Amniotic epithelial cell (primary cell): ENCODE measurements around the gene C3orf62.
"Not testable (repeated sequence)": the region's sequence is repeated elsewhere in the genome, so short reads cannot be mapped to it uniquely, and the experiment has no call there.

ENCODE experiments used
- DNase-seq: peaks from one replicate; pipeline ENCODE4 v3.0.0-alpha.2; 2010; ENCODE audit warnings: low read depth

Gene C3orf62

GRCh38 chr3:49269443-49270155, 7.4 kb downstream of the C3orf62 start:
- no peak for DNase-seq

GRCh38 chr3:49266410-49267095, 10.5 kb downstream of the C3orf62 start:
- DNase-seq: peak; percentile 26

GRCh38 chr3:49265661-49266386, 11.2 kb downstream of the C3orf62 start:
- DNase-seq: no peak

GRCh38 chr3:49263159-49263889, 13.7 kb downstream of the C3orf62 start:
- DNase-seq: peak; percentile 59

- peak; percentile 75 for DNase-seq
Measured at GRCh38 chr3:49260806-49261324, 16.2 kb downstream of the C3orf62 start.

GRCh38 chr3:49257187-49257586, 19.8 kb downstream of the C3orf62 start:
- DNase-seq: no peak

GRCh38 chr3:49255718-49256511, 21.1 kb downstream of the C3orf62 start:
- no peak for DNase-seq

- DNase-seq: peak; percentile 84
Measured at GRCh38 chr3:49255112-49255511, 21.9 kb downstream of the C3orf62 start.

GRCh38 chr3:49253512-49253911, 23.5 kb downstream of the C3orf62 start:
- no peak for DNase-seq

- DNase-seq: peak; percentile 79
Measured at GRCh38 chr3:49248840-49249227, 28.2 kb downstream of the C3orf62 start.

- DNase-seq: peak; percentile 34
Measured at GRCh38 chr3:49244581-49245205, 32.3 kb downstream of the C3orf62 start.

GRCh38 chr3:49240091-49240490, 36.9 kb downstream of the C3orf62 start:
- DNase-seq: not testable (repeated sequence)

GRCh38 chr3:49238274-49239127, 38.5 kb downstream of the C3orf62 start:
- DNase-seq: peak; percentile 100

- no peak for DNase-seq
Measured at GRCh38 chr3:49237344-49237743, 39.7 kb downstream of the C3orf62 start.

- DNase-seq: no peak
Measured at GRCh38 chr3:49236226-49236625, 40.8 kb downstream of the C3orf62 start.

GRCh38 chr3:49228817-49229216, 48.2 kb downstream of the C3orf62 start:
- not testable (repeated sequence) for DNase-seq

- no peak for DNase-seq
Measured at GRCh38 chr3:49222002-49222401, 55.0 kb downstream of the C3orf62 start.

GRCh38 chr3:49220985-49221563, 56.0 kb downstream of the C3orf62 start:
- DNase-seq: not testable (repeated sequence)

- no peak for DNase-seq
Measured at GRCh38 chr3:49219132-49219531, 57.9 kb downstream of the C3orf62 start.
